Sigmoid colon (tissue), 7 donors: ENCODE measurements around the gene MRPL21. TPM values are rescaled to one million over a fixed set of nuclear protein-coding genes. Genes with fewer than 3 reads are reported as not detected.

Source experiments
- DNase-seq: peaks from one replicate; pipeline ENCODE4 v3.0.0-alpha.2; 2019
- H3K27ac ChIP-seq, 4 donors: fragments of 200-600 bp; sonication (generic); one replicate each; pipeline ENCODE4 v1.5.1; 2016 to 2019; ENCODE audit warnings: mild to moderate bottlenecking in 1 of 4
- H3K27me3 ChIP-seq, 3 donors: fragments of 200-600 bp; sonication (generic); one replicate each; pipeline ENCODE4 v1.5.1; 2019; ENCODE audit warnings: mild to moderate bottlenecking in 1 of 3
- H3K36me3 ChIP-seq, 4 donors: fragments of 200-600 bp; sonication (generic); one replicate each; pipeline ENCODE4 v1.5.1; 2016 to 2019
- H3K4me1 ChIP-seq, 4 donors: fragments of 200-600 bp; sonication (generic); one replicate each; pipeline ENCODE4 v1.5.1; 2017 to 2019
- H3K4me3 ChIP-seq, 4 donors: fragments of 200-600 bp; sonication (generic); one replicate each; pipeline ENCODE4 v1.5.1; 2017 to 2019; ENCODE audit warnings: mild to moderate bottlenecking in 2 of 4, moderate library complexity in 1 of 4
- H3K9me3 ChIP-seq, 4 donors: fragments of 200-600 bp in 3 of 4; sonication (generic) in 3 of 4; one replicate each; pipeline versions ENCODE4 v1.5.1 to v1.6.1; 2013 to 2019
- EP300 ChIP-seq, 4 donors: sonication (generic); formaldehyde crosslinking; IDR thresholded peaks; one replicate each; pipeline ENCODE4 v1.6.1; 2017; ENCODE audit warnings: antibody characterized with exemption in 4 of 4
- POLR2A ChIP-seq, 2 donors: fragments of 450-650 bp; IDR thresholded peaks; one replicate each; pipeline ENCODE4 v1.6.1; 2016; ENCODE audit warnings: antibody characterized with exemption in 2 of 2, mild to moderate bottlenecking in 2 of 2, moderate library complexity in 2 of 2
- POLR2AphosphoS5 ChIP-seq, 4 donors: sonication (generic); formaldehyde crosslinking; IDR thresholded peaks; one replicate each; pipeline ENCODE4 v1.6.1; 2017; ENCODE audit warnings: antibody characterized with exemption in 4 of 4
- WGBS, 2 donors: extraction: QIAGEN DNeasy Blood & Tissue Kit; methylation state at CpG; one replicate each; pipeline ENCODE4 v1.1.7; 2013; 5-methylcytosine and 5-hydroxymethylcytosine counted together
- intact Hi-C: fragments of 100-400 bp; cut with DNase I; formaldehyde crosslinking; loops from one replicate; pipeline ENCODE4 v1.15.1; 2023
- polyA plus RNA-seq, 3 donors: library from polyadenylated mRNA; stranded (reverse); fragments of 200-250 nt; gene quantifications; one replicate each; pipeline ENCODE4 v1.2.3, GENCODE V29; 2013
- total RNA-seq, 4 donors: library from RNA; depleted of rRNA; stranded (reverse); fragments of >200 nt; gene quantifications; one replicate each; pipeline ENCODE4 v1.1.0, GENCODE V29; 2016
- TF ChIP-seq, protein P1 (sequence below), 4 experiments: fragments of 450-650 bp in 3 of 4; fragments of 200-600 bp in 1 of 4; IDR thresholded peaks; one replicate each; pipeline ENCODE4 v1.5.1; 2016 to 2019; ENCODE audit warnings: antibody characterized with exemption in 4 of 4, mild to moderate bottlenecking in 3 of 4, moderate library complexity in 2 of 4
- donor health status: healthy with polysubstance abuse.
- donor health status: Bipolar disorder and iron deficiency.
- donor health status: healthy.

The MRPL21 gene
- total and polyA plus RNA-seq, 7 donors: 53.7 to 134 (median 99.1) TPM

DNA sequence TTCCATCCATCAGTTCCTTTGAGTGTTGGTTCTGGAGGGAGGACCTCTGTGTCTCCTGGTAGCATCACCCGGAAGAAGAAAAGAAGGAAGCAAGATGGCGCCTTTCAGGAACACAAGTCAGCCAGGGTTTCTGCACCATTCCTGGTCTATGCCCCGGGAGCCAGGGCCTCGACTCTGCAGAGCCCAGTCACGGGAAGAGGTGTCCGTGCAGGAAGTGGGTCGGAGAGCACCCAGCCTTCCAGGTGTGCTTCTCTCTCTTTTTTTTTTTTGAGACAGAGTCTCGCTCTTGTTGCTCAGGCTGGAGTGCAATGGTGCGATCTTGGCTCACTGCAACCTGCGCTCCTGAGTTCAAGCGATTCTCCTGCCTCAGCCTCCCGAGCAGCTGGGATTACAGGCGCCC, 21.2 kb downstream of the MRPL21 start:
- TF ChIP-seq, protein P1, sequence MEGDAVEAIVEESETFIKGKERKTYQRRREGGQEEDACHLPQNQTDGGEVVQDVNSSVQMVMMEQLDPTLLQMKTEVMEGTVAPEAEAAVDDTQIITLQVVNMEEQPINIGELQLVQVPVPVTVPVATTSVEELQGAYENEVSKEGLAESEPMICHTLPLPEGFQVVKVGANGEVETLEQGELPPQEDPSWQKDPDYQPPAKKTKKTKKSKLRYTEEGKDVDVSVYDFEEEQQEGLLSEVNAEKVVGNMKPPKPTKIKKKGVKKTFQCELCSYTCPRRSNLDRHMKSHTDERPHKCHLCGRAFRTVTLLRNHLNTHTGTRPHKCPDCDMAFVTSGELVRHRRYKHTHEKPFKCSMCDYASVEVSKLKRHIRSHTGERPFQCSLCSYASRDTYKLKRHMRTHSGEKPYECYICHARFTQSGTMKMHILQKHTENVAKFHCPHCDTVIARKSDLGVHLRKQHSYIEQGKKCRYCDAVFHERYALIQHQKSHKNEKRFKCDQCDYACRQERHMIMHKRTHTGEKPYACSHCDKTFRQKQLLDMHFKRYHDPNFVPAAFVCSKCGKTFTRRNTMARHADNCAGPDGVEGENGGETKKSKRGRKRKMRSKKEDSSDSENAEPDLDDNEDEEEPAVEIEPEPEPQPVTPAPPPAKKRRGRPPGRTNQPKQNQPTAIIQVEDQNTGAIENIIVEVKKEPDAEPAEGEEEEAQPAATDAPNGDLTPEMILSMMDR (IDR thresholded peaks at IDR 0.05): no peak
- TF ChIP-seq POLR2A (IDR thresholded peaks at IDR 0.05): no peak
- no peak for TF ChIP-seq EP300 (IDR thresholded peaks at IDR 0.05)
- TF ChIP-seq POLR2AphosphoS5 (IDR thresholded peaks at IDR 0.05): no peak
- no peak for DNase-seq
- Histone ChIP-seq H3K27me3 (no peaks in the 10 kb centered on the region), H3K9me3 (no peaks in the 10 kb centered on the region), H3K27ac (no peak overlapping the region), H3K4me1 (no peaks in the 10 kb centered on the region), H3K4me3 (no peak overlapping the region), H3K36me3 (no peaks in the 10 kb centered on the region)
- 89 to 90% methylated on average over 13 of the region's 13 CpGs for WGBS, 2 donors
- intact Hi-C loops: no loop called here

DNA sequence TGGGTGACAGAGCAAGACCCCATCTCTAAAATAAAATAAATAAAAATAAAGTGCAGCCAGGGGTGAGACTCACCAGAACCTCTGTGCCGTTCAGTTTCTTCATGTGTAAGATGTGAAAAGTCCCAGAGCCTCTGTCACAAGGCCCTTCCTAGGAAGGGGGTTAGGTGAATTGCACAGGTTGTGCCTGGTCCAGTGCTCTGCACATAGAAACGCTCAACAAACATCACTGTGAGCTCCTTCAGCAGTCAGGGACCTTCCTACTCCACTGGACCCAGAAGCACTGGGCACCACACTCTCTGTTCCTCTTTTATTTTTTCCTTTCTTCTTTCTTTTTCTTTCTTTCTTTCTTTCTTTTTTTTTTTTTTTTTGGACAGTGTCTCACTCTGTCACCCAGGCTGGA, 22.3 kb downstream of the MRPL21 start:
- no peak for TF ChIP-seq EP300 (IDR thresholded peaks at IDR 0.05)
- no peak for TF ChIP-seq POLR2A (IDR thresholded peaks at IDR 0.05)
- no peak for TF ChIP-seq POLR2AphosphoS5 (IDR thresholded peaks at IDR 0.05)
- TF ChIP-seq, protein P1 (IDR thresholded peaks at IDR 0.05): no peak
- Histone ChIP-seq H3K27ac (no peak overlapping the region), H3K36me3 (no peaks in the 10 kb centered on the region), H3K4me3 (no peak overlapping the region), H3K27me3 (no peaks in the 10 kb centered on the region), H3K9me3 (no peaks in the 10 kb centered on the region), H3K4me1 (no peaks in the 10 kb centered on the region)
- intact Hi-C loops: no loop called here
- 93 to 96% methylated on average over 2 of the region's 2 CpGs for WGBS, 2 donors
- DNase-seq: no peak

DNA sequence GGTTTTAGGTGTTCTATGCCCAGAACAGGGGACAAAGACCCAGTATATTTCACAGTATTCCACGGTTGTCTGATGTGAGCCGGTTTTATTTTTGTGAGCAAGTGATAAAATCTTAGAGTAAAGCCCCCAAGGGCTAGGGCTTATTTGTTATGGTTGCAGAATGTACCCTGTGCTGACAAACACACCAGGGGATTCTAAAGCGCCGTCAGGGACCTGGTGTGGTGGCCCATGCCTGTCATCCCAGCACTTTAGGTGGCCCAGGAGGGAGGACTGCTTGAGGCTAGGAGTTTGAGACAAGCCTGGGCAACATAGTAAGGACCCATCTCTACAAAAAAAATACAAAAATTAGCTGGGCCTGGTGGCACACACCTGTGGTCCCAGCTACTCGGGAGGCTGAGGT, 22.8 kb downstream of the MRPL21 start:
- WGBS, 2 donors: 96 to 99% methylated on average over 5 of the region's 5 CpGs

DNA sequence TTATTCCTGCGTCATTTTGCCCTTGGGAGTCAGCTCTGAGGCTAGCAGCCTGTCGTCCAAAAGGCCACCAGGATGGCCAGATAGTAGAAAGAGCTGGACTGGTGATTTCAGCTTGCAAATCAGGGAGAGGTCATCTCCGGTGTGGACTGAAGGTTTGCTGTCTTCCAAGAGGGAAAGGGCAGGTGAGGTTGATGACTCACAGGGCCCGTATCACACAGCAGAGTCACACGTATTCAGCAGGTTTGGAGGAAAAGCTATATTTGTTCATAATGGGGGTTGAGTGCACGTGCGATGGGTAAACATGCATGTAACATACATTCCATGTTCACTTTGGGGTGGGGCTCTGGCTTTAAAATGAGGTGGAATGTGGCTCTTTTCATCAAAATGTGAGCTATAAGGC, 25.6 kb downstream of the MRPL21 start:
- TF ChIP-seq POLR2AphosphoS5 (IDR thresholded peaks at IDR 0.05) (no peak), POLR2A (IDR thresholded peaks at IDR 0.05) (no peak), EP300 (IDR thresholded peaks at IDR 0.05) (no peak)
- TF ChIP-seq, protein P1 (IDR thresholded peaks at IDR 0.05): no peak
- WGBS, 2 donors: 80 to 89% methylated on average over 7 of the region's 7 CpGs

More for the DNA sequence above, 22.8 kb downstream of the MRPL21 start:
- Histone ChIP-seq H3K27me3 (peaks cover 0 to under 1% (median 0%) of the 10 kb centered on the region in 3 donors), H3K27ac (no peak overlapping the region), H3K9me3 (no peaks in the 10 kb centered on the region), H3K36me3 (no peaks in the 10 kb centered on the region), H3K4me3 (no peak overlapping the region), H3K4me1 (no peaks in the 10 kb centered on the region)
- no peak for DNase-seq
- intact Hi-C loops: no loop called here
- TF ChIP-seq POLR2AphosphoS5 (IDR thresholded peaks at IDR 0.05): no peak
- TF ChIP-seq POLR2A (IDR thresholded peaks at IDR 0.05): no peak
- TF ChIP-seq EP300 (IDR thresholded peaks at IDR 0.05): no peak
- TF ChIP-seq, protein P1 (IDR thresholded peaks at IDR 0.05): no peak

More for the DNA sequence above, 25.6 kb downstream of the MRPL21 start:
- Histone ChIP-seq H3K27ac (no peak overlapping the region), H3K27me3 (peaks cover 0 to 6% (median 0%) of the 10 kb centered on the region in 3 donors), H3K9me3 (no peaks in the 10 kb centered on the region), H3K36me3 (no peaks in the 10 kb centered on the region), H3K4me1 (no peaks in the 10 kb centered on the region), H3K4me3 (no peak overlapping the region)
- no peak for DNase-seq
- intact Hi-C loops: no loop called here
